MM.1S (cell line): ENCODE results near the gene LITAF.

ENCODE experiments used
- DNase-seq: peaks from one replicate; pipeline ENCODE4 v3.0.0-alpha.2; 2015
- H2AFZ ChIP-seq: fragments of 300-600 bp; sonication (generic); 2 replicates; pipeline ENCODE4 v1.6.0; 2016; ENCODE audit warnings: antibody characterized with exemption, low read length
- H3F3A ChIP-seq: fragments of 300-600 bp; sonication (generic); 2 replicates; pipeline ENCODE4 v1.6.1; 2016; ENCODE audit warnings: mild to moderate bottlenecking, antibody characterized with exemption, low read length, moderate library complexity, mixed read lengths; ENCODE audit not compliant: insufficient read depth
- H3K27ac ChIP-seq: fragments of 300-600 bp; sonication (generic); 2 replicates; pipeline ENCODE4 v1.5.1; 2016; ENCODE audit warnings: mild to moderate bottlenecking, low read length
- H3K27me3 ChIP-seq: fragments of 300-600 bp; sonication (generic); replicated peaks from 2 replicates; pipeline ENCODE4 v1.6.0; 2016; ENCODE audit warnings: low read length; ENCODE audit not compliant: insufficient read depth
- H3K36me3 ChIP-seq: fragments of 300-600 bp; sonication (generic); replicated peaks from 2 replicates; pipeline ENCODE4 v1.6.1; 2016; ENCODE audit warnings: mild to moderate bottlenecking, low read length, mixed read lengths; ENCODE audit not compliant: insufficient read depth
- H3K4me1 ChIP-seq: fragments of 300-600 bp; sonication (generic); 2 replicates; pipeline ENCODE4 v1.6.1; 2016; ENCODE audit warnings: low read length, mixed read lengths
- H3K4me2 ChIP-seq: fragments of 300-600 bp; sonication (generic); 2 replicates; pipeline ENCODE4 v1.6.0; 2016; ENCODE audit warnings: low read depth, low read length
- H3K4me3 ChIP-seq: fragments of 300-600 bp; sonication (generic); 2 replicates; pipeline ENCODE4 v1.5.1; 2016; ENCODE audit warnings: low read length, mixed read lengths
- H3K79me2 ChIP-seq: fragments of 300-600 bp; sonication (generic); 2 replicates; pipeline ENCODE4 v1.6.1; 2016; ENCODE audit warnings: mixed run types, low read length, mixed read lengths
- H3K9ac ChIP-seq: fragments of 300-600 bp; sonication (generic); 2 replicates; pipeline ENCODE4 v1.6.1; 2016; ENCODE audit warnings: low read length, mixed read lengths
- H3K9me2 ChIP-seq: fragments of 300-600 bp; sonication (generic); replicated peaks from 2 replicates; pipeline ENCODE4 v1.6.1; 2016; ENCODE audit warnings: mild to moderate bottlenecking, low read length, mixed read lengths; ENCODE audit not compliant: insufficient read depth
- H3K9me3 ChIP-seq: fragments of 300-600 bp; sonication (generic); replicated peaks from 2 replicates; pipeline ENCODE4 v1.6.1; 2016; ENCODE audit warnings: mild to moderate bottlenecking, low read length, mixed read lengths; ENCODE audit not compliant: insufficient read depth
- H4K20me1 ChIP-seq: fragments of 300-600 bp; sonication (generic); 2 replicates; pipeline ENCODE4 v1.6.1; 2016; ENCODE audit warnings: mild to moderate bottlenecking, low read length, moderate library complexity, mixed read lengths; ENCODE audit not compliant: insufficient read depth
- EZH2 ChIP-seq: fragments of 300-600 bp; sonication (generic); optimal IDR thresholded peaks from 2 replicates; pipeline ENCODE3; 2017; ENCODE audit warnings: low read depth, mild to moderate bottlenecking, antibody characterized with exemption, low read length, mixed read lengths
- EZH2phosphoT487 ChIP-seq: fragments of 300-600 bp; sonication (generic); IDR thresholded peaks from 2 replicates; pipeline ENCODE4 v1.6.1; 2018; ENCODE audit warnings: antibody characterized with exemption, low read length
- TF ChIP-seq, protein P1 (sequence below): fragments of 300-600 bp; sonication (generic); IDR thresholded peaks from 2 replicates; pipeline ENCODE4 v1.5.1; 2016; ENCODE audit warnings: antibody characterized with exemption, low read length, mixed read lengths

The LITAF gene

GRCh38 chr16:11554053-11554452, 32.7 kb downstream of the LITAF start:
- Histone ChIP-seq H4K20me1 (no peaks in the 10 kb centered on the region), H3K9me3 (no peaks in the 10 kb centered on the region), H3K4me2 (no peak overlapping the region), H3K9me2 (no peaks in the 10 kb centered on the region), H3K36me3 (peaks cover 39% of the 10 kb centered on the region), H3K79me2 (peaks cover 74% of the 10 kb centered on the region), H3K27me3 (no peaks in the 10 kb centered on the region), H2AFZ (no peak overlapping the region), H3K9ac (no peak overlapping the region), H3K27ac (no peak overlapping the region), H3K4me1 (no peaks in the 10 kb centered on the region; the same call in 1 of the 2 replicates), H3F3A (no peaks in the 10 kb centered on the region), H3K4me3 (no peak overlapping the region)
- no peak for DNase-seq
- TF ChIP-seq EZH2phosphoT487 = no peak
- TF ChIP-seq, protein P1, sequence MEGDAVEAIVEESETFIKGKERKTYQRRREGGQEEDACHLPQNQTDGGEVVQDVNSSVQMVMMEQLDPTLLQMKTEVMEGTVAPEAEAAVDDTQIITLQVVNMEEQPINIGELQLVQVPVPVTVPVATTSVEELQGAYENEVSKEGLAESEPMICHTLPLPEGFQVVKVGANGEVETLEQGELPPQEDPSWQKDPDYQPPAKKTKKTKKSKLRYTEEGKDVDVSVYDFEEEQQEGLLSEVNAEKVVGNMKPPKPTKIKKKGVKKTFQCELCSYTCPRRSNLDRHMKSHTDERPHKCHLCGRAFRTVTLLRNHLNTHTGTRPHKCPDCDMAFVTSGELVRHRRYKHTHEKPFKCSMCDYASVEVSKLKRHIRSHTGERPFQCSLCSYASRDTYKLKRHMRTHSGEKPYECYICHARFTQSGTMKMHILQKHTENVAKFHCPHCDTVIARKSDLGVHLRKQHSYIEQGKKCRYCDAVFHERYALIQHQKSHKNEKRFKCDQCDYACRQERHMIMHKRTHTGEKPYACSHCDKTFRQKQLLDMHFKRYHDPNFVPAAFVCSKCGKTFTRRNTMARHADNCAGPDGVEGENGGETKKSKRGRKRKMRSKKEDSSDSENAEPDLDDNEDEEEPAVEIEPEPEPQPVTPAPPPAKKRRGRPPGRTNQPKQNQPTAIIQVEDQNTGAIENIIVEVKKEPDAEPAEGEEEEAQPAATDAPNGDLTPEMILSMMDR = no peak
- no peak for TF ChIP-seq EZH2

GRCh38 chr16:11553371-11553770, 33.3 kb downstream of the LITAF start:
- Histone ChIP-seq H3K9me3 (no peaks in the 10 kb centered on the region), H3K36me3 (peaks cover 44% of the 10 kb centered on the region), H3K4me3 (no peak overlapping the region), H3K9me2 (no peaks in the 10 kb centered on the region), H3K27ac (no peak overlapping the region), H3K27me3 (no peaks in the 10 kb centered on the region), H3K9ac (no peak overlapping the region), H3F3A (no peaks in the 10 kb centered on the region), H4K20me1 (no peaks in the 10 kb centered on the region), H3K4me1 (no peaks in the 10 kb centered on the region; the same call in 1 of the 2 replicates), H2AFZ (no peak overlapping the region), H3K4me2 (no peak overlapping the region), H3K79me2 (peaks cover 68% of the 10 kb centered on the region)
- TF ChIP-seq, protein P1 = no peak
- TF ChIP-seq EZH2phosphoT487 (no peak), EZH2 (no peak)
- DNase-seq = no peak

DNA sequence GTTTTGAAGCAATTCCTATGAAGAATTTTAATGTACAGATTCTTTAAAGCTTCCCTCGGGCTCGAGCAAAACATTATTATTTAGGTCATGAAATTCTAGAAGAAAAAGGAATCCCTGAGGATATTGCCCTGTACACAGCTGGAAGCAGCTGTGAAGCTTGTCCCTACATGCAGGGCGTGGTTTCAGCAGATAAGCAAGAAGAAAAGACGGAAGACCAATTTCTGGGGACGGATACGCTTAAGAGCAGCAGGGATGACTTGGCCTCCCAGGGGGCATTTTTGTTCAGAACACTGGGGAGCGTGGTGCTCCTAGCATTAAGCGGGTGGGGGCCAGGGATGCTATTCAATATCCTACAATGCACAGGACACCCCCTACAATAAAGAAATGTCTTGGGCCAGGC, 34.3 kb downstream of the LITAF start:
- H3K4me3 ChIP-seq = no peak overlapping the region
- H3F3A ChIP-seq = no peaks in the 10 kb centered on the region
- no peak overlapping the region for H3K27ac ChIP-seq
- H3K36me3 ChIP-seq = peaks cover 44% of the 10 kb centered on the region
- H3K9ac ChIP-seq = no peak overlapping the region
- no peak for TF ChIP-seq EZH2phosphoT487
- no peak for TF ChIP-seq EZH2
- TF ChIP-seq, protein P1 = no peak
- no peak overlapping the region for H3K4me2 ChIP-seq
- H3K9me3 ChIP-seq = no peaks in the 10 kb centered on the region
- H3K27me3 ChIP-seq = no peaks in the 10 kb centered on the region
- H3K9me2 ChIP-seq = no peaks in the 10 kb centered on the region
- peaks cover 61% of the 10 kb centered on the region for H3K79me2 ChIP-seq
- no peak for DNase-seq
- H2AFZ ChIP-seq = no peak overlapping the region
- H4K20me1 ChIP-seq = no peaks in the 10 kb centered on the region
- no peaks in the 10 kb centered on the region; the same call in 1 of the 2 replicates for H3K4me1 ChIP-seq
